Type B pancreatic cell (in vitro differentiated cells): ENCODE measurements around the gene SLC25A6. TPM values are rescaled to one million over a fixed set of nuclear protein-coding genes. Genes with fewer than 3 reads are reported as not detected.
"Not testable (repeated sequence)": the region's sequence is repeated elsewhere in the genome, so short reads cannot be mapped to it uniquely, and the experiment has no call there.

ENCODE experiments used
- DNase-seq: peaks from one replicate; pipeline ENCODE4 v3.0.0; 2021; ENCODE audit warnings: mixed read lengths; ENCODE audit not compliant: unreplicated experiment; ENCODE audit errors: extremely low spot score
- H3K27ac Mint-ChIP-seq: 2 replicates; pipeline ENCODE4 v1.8.0; 2021; ENCODE audit warnings: mild to moderate bottlenecking, mixed read lengths
- H3K27me3 Mint-ChIP-seq: 2 replicates; pipeline ENCODE4 v1.8.0; 2021; ENCODE audit warnings: mixed read lengths
- H3K36me3 Mint-ChIP-seq: 2 replicates; pipeline ENCODE4 v1.8.0; 2021; ENCODE audit warnings: mixed read lengths
- H3K4me1 Mint-ChIP-seq: one replicate; pipeline ENCODE4 v1.8.0; 2021; ENCODE audit warnings: mixed read lengths; ENCODE audit not compliant: unreplicated experiment
- H3K4me3 Mint-ChIP-seq: 2 replicates; pipeline ENCODE4 v1.8.0; 2021; ENCODE audit warnings: mild to moderate bottlenecking, mixed read lengths
- H3K9me3 Mint-ChIP-seq: 2 replicates; pipeline ENCODE4 v1.8.0; 2021; ENCODE audit warnings: mixed read lengths
- total RNA-seq: library from RNA; stranded (reverse); gene quantifications from 2 replicates; pipeline ENCODE4 v1.2.1, GENCODE V29; 2021; ENCODE audit warnings: low replicate concordance
- TF ChIP-seq, protein P1 (sequence below): fragments of 200-600 bp; sonication (generic); conservative IDR thresholded peaks from 2 replicates; pipeline ENCODE4 v1.5.0; 2021; ENCODE audit warnings: antibody characterized with exemption, mild to moderate bottlenecking

The SLC25A6 gene
- total RNA-seq, 1 donor from 2014 or later: 489 TPM

GRCh38 chrX:1355131-1356046 is 36.5 kb downstream of the SLC25A6 start:
- no peaks in the 10 kb centered on the region for H3K36me3 Mint-ChIP-seq
- no peaks in the 10 kb centered on the region for H3K4me1 Mint-ChIP-seq
- H3K27ac Mint-ChIP-seq: no peak overlapping the region
- DNase-seq: no peak
- no peak overlapping the region for H3K4me3 Mint-ChIP-seq
- TF ChIP-seq, protein P1, sequence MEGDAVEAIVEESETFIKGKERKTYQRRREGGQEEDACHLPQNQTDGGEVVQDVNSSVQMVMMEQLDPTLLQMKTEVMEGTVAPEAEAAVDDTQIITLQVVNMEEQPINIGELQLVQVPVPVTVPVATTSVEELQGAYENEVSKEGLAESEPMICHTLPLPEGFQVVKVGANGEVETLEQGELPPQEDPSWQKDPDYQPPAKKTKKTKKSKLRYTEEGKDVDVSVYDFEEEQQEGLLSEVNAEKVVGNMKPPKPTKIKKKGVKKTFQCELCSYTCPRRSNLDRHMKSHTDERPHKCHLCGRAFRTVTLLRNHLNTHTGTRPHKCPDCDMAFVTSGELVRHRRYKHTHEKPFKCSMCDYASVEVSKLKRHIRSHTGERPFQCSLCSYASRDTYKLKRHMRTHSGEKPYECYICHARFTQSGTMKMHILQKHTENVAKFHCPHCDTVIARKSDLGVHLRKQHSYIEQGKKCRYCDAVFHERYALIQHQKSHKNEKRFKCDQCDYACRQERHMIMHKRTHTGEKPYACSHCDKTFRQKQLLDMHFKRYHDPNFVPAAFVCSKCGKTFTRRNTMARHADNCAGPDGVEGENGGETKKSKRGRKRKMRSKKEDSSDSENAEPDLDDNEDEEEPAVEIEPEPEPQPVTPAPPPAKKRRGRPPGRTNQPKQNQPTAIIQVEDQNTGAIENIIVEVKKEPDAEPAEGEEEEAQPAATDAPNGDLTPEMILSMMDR: no peak
- H3K9me3 Mint-ChIP-seq: no peaks in the 10 kb centered on the region
- no peaks in the 10 kb centered on the region for H3K27me3 Mint-ChIP-seq

GRCh38 chrX:1354036-1355019 is 37.6 kb downstream of the SLC25A6 start:
- Mint-ChIP-seq H3K27me3 (no peaks in the 10 kb centered on the region), H3K9me3 (no peaks in the 10 kb centered on the region), H3K4me1 (no peaks in the 10 kb centered on the region), H3K4me3 (no peak overlapping the region), H3K27ac (no peak overlapping the region), H3K36me3 (no peaks in the 10 kb centered on the region)
- TF ChIP-seq, protein P1: no peak
- no peak for DNase-seq

- Mint-ChIP-seq H3K9me3 (no peaks in the 10 kb centered on the region), H3K36me3 (no peaks in the 10 kb centered on the region), H3K27me3 (no peaks in the 10 kb centered on the region), H3K4me1 (no peaks in the 10 kb centered on the region), H3K4me3 (no peak overlapping the region), H3K27ac (no peak overlapping the region)
- TF ChIP-seq, protein P1: no peak
- DNase-seq: no peak
These were observed 39.8 kb downstream of the SLC25A6 start for GRCh38 chrX:1351981-1352714.

GRCh38 chrX:1349606-1350005 is 42.3 kb downstream of the SLC25A6 start:
- H3K27me3 Mint-ChIP-seq, H3K9me3 Mint-ChIP-seq, H3K27ac Mint-ChIP-seq, H3K4me1 Mint-ChIP-seq, DNase-seq, H3K36me3 Mint-ChIP-seq, H3K4me3 Mint-ChIP-seq: not testable (repeated sequence)

GRCh38 chrX:1341545-1342184 is 50.2 kb downstream of the SLC25A6 start:
- H3K4me1 Mint-ChIP-seq: no peaks in the 10 kb centered on the region
- H3K4me3 Mint-ChIP-seq: no peak overlapping the region
- no peak for DNase-seq
- no peak overlapping the region for H3K27ac Mint-ChIP-seq
- no peaks in the 10 kb centered on the region for H3K27me3 Mint-ChIP-seq
- no peaks in the 10 kb centered on the region for H3K36me3 Mint-ChIP-seq
- H3K9me3 Mint-ChIP-seq: no peaks in the 10 kb centered on the region
- TF ChIP-seq, protein P1: no peak
